HuH-7 (cell line): Measurements from ENCODE around the gene TAOK2.
"Not testable (repeated sequence)": the region's sequence is repeated elsewhere in the genome, so short reads cannot be mapped to it uniquely, and the experiment has no call there.

Experiments used
- DNase-seq: peaks from one replicate; pipeline ENCODE4 v3.0.0; 2011; ENCODE audit warnings: low spot score

The TAOK2 gene

DNA sequence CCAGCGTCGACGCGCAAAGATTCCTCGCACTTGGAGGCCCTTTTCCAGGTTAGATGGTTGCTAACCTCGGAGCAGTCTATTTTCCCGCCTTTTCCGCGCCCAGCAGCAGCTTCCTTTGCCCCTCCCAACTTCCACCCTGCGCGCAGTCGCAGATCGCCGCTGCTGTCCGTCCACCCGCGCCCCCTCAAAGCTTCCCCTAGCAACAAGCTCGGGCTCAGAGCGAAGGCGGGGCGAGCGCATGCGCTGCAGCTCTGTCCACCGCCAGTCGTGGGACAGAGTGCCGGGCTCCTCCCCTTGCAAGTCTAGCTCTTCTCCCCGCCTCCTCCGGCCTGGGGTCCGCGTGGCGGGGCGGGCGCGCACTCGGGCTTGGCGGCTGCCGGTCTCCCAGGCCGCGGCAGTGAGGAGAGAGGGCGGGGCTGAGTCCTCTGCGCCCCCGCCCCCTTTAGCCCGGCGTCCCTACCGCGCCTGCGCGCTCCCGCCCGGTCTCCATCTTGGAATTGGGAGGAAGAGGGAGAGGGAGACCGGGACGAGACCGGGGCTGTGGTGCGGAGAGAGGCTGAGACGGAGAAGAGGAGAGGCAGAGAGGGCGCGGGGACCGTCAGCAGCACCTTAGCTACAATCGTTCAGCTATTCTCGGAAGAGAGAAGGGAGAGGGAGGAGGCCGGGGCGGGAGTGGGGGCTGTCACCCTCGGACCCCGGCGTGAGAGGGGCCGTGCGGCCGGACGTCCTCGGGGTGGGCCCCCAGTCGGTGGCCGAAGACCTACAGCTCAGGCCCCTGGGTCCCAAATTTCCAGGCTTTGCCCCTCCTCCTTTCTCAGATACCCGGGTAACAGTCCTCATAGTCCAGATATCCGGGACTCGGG, at the start of gene TAOK2:
TSS of gene TAOK2 (plus strand) at position 485 of the 863 bp plus-strand sequence. CDS start 3,905 bp downstream, outside the sequence.
- DNase-seq: peak; percentile 99

DNA sequence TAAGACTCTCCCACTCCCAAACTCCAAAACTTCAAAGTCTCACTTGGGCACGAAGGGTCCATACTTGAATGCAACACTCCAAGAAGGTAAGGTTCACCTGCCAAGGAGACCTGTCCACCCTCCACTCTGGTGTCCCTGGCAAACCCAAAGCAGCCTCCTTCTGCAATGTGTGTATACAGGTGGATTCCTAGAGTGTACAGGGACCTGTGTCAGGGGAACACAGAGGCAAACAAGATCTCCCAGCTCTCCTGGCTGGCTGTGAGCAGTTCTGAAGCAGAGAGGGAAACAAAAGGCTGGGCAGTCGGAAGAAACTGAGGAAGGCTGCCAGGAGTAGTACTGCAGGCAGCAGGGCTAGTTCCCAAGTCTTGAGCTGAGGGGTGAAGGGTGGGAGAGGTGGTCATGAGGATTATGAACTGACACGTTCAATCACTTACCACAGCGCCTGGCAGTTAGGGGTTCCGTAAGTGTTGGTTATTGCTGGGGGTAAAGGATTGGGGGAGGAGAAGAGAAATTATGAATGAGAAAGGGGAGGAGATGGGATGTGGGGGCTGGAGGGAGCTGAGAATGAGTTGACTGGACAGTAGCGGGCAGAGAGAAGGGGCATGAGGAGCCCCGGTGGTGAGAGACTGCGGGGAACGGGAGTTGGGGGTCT, 48.4 kb upstream of the TAOK2 start:
- DNase-seq: no peak

DNA sequence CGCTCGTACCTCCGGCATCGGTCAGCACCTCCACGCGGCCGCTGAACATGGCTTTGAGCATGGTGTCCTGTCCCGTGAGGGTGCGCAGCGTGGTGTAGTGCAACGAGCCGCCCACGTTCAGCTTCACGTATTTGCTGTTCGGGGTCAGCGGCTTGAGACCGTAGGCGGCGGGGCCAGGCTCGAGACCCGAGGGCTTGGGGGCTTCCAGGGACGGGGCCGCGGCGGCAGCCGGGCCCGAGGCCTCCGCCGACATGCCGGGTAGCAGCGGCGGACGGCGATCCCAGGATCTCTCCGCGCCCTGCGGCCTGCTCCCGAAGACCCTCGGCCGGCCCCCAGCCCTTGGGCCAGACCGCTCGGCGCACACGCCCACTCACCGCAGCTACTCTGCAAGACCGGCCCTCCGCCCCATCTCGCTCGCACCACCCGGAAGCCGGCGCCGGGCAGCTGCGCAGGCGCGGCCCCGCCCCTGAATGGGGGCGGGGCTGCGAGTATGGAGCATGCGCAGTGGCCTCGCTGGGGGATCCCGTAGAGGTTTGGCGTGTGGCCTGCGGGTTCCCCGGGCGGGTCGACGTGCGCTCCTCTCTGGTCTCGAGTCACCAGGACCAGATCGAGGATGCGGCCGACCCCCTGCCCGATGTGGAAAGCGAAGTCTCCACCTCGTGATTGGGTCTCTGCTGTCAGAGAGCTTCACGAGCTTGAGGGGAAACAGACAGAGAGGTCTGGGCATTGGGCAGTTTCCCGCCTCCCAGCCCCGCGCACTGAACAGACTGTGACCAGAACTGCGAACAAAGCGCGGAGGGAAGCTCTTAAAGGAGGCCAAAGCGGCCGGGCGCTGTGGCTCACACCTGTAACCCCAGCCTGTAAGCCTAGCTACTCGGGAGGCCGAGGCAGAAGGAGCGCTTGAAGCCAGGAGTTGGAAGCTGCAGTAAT, 47.6 kb upstream of the TAOK2 start, which contains the start of gene KCTD13:
TSS of gene KCTD13 (minus strand) at position 446 of the 930 bp plus-strand sequence. CDS start at position 253, 193 bp downstream.
- peak; percentile 98 for DNase-seq

DNA sequence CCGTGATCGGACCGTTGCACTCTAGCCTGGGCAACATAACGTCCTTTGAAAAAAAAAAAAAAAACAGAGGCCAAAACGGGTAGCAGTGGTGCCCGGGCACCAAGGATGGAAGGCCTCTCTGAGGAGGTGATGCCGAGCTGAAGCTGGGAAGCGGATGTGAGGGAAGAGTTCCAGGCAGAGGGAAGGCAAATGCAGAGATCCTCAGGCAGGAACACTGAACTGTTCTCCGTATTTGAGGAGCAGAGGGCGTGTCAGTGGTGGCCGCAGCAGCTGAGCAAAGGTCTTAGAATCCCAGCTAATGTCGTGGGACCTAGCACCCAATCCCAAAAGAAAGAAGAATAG, 47.0 kb upstream of the TAOK2 start:
- DNase-seq: peak; percentile 56

DNA sequence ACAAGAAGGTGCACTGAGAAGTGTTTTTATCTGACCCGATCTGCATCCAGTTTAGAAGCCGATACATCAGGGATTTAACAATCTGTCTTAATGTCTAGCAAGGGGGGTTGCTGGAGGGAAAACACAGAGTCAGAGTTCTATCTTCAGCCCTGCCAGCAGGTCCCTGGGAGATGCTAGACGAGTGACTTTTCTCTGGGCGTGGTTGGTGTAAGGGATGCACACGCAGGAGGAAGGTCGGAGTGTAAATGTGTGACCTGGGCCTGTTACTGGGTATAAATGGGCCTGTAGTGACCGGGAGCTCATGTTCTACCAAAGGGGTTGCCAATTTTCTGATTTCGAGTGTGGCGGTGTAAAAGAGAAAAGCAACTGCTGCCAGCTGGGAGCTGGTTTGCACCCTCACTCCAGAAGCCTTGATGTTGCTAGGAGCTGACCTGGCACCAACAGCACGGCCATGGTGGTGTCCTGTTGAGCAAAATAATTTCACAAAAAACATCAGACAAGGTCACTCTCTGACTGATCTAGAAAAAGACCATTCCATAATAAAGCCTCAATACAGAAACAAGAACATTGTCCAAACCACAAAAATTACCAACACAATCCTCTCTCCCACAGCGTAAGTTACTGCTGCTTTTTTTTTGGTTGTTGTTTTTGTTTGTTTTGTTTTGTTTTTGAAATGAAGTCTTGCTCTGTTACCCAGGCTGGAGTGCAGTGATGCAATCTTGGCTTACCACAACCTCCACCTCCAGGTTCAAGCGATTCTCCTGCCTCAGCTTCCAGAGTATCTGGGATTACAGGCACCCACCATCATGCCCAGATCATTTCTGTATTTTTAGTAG, 46.4 kb upstream of the TAOK2 start:
- DNase-seq: peak; percentile 33

- DNase-seq: not testable (repeated sequence)
These were observed 41.9 kb upstream of the TAOK2 start for GRCh38 chr16:29931750-29932149.

DNA sequence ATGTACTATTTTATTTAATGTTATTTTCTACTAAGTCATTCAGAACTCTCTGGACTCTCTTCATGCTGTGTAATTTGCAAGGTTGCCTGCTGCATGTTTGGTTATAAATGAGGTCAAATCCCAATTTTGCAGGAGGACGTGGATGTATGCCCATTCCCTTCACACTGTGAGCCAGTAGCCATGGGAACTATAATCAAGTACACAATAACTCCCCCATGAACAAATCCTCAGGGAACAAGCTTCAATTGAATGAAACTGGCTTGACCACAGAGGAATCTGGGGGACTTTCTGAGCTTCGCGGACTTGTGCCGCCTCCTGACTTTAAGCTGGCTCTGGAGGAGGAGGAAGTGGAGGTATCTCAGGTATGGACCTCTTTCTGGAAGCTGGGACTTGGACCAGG, 33.0 kb upstream of the TAOK2 start:
- DNase-seq: no peak

GRCh38 chr16:29943846-29944799, 29.5 kb upstream of the TAOK2 start:
- peak; percentile 56 for DNase-seq

DNA sequence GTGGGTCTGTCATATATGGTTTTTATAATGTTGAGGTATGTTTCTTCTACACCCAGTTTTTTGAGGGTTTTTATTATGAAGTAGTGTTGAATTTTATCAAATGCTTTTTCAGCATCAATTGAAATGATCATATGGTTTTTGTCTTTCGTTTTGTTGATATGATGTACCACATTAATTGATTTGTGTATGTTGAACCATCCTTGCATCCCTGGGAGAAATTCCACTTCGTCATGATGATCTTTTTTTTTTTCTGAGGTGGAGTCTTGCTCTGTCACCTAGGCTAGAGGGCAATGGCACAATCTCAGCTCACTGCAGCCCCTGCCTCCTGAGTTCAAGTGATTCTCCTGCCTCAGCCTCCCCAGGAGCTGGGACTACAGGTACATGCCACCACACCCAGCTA, 25.8 kb upstream of the TAOK2 start:
- DNase-seq: no peak

GRCh38 chr16:29950806-29951461, 22.7 kb upstream of the TAOK2 start:
- DNase-seq: no peak

- DNase-seq: no peak
These were observed 21.9 kb upstream of the TAOK2 start for GRCh38 chr16:29951625-29952365.

GRCh38 chr16:29958756-29959155, 14.9 kb upstream of the TAOK2 start:
- no peak for DNase-seq

DNA sequence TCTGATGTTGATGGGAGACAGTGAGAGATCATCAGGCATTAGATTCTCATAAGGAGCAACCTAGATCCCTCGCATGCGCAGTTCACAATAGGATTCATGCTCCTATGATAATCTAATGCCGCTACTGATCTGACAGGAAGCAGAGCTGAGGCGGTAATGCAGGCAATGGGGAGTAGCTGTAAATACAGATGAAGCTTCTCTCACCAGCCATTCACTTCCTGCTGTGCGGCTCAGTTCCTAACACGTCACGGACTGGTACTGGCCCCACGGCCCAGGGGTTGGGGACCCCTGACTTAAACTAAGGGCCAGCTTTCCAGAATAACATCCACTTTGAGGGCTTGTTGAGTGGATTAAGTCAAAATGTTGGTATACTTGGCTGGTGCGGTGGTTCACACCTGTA, 14.4 kb upstream of the TAOK2 start:
- DNase-seq: no peak

GRCh38 chr16:29959821-29960220, 13.8 kb upstream of the TAOK2 start:
- not testable (repeated sequence) for DNase-seq

DNA sequence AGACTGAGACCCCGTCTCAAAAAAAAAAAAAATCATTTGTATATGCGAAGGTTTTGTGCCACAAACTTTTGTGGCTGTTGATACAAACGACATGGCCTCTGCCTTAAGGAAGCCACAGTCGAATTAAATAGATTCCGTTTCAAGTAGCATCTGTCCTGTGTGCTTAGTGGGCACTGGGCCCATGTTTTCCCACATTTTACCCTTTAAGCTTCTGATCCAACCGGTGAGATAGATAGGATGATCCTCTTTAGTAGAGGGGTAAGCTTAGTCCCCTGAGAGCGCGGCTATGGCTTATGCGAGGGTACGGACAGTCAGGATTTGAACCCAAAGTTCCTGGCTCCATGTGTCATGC, 12.6 kb upstream of the TAOK2 start:
- DNase-seq: no peak

GRCh38 chr16:29961479-29962343, 12.0 kb upstream of the TAOK2 start, which contains the start of gene TMEM219:
TSS of gene TMEM219 (plus strand) at chr16:29962079. CDS start at chr16:29963144, 1,065 bp downstream.
- peak; percentile 88 for DNase-seq

DNA sequence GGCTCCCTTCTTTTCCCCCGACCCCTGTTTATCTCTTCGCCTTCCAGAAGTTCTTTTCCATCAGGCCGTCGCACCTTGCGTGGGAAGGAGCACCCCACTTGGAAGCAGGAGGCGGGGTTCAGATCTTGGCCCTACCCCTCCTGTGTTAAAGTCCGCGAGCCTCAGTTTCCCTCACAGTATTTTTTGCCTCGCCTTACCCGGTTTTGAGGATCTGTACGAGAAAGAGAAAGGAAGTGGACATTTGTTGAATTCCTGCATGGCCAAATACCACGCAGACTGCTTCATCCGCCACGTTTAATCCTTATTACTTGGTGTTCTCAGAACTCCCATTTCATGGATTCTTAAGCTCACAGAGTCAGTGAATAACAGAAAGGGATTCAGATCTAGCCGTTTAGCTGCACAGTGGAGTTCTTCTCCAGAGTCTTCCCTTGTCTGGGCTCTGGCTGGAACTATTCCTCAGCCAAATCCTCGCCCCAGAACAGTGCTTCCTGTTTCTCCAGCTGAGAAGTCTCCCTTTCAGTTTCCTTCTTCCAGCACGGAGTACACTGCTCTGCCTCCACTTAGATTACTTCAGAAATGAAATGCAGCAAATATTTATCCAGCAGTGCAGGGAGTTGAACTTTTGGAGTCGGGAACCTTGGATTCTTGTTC, 11.2 kb upstream of the TAOK2 start:
- DNase-seq: no peak
